ENCODE measurements around the gene RABEP2.

RABEP2 gene

DNA sequence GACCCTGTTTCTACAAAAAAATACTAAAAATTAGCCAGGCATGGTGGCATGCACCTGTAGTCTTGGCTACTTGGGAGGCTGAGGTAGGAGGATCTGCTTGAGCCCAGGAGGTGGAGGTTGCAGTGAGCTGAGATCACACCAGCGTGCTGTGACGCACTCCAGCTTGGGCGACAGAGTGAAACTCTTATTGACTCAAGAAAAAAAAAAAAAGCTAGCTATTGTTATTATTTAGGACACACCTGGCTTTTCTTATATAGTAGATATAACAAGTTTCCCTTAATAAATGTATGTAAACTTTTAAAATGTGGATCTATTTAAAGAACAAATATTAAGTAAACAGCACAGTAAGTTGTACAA lies 1.8 kb downstream of the RABEP2 start:
- no peak for DNase-seq
- H3K27me3 Mint-ChIP-seq: no peaks in the 10 kb centered on the region
- ATAC-seq: no peak
- H3K9me3 Mint-ChIP-seq: no peaks in the 10 kb centered on the region
- peak overlapping the region; percentile 37 to 58 for H3K4me3 Mint-ChIP-seq
- peak overlapping the region in 1 of 2 donors; percentile 16 for H3K27ac Mint-ChIP-seq
- peaks cover 17% of the 10 kb centered on the region for H3K4me1 Mint-ChIP-seq

DNA sequence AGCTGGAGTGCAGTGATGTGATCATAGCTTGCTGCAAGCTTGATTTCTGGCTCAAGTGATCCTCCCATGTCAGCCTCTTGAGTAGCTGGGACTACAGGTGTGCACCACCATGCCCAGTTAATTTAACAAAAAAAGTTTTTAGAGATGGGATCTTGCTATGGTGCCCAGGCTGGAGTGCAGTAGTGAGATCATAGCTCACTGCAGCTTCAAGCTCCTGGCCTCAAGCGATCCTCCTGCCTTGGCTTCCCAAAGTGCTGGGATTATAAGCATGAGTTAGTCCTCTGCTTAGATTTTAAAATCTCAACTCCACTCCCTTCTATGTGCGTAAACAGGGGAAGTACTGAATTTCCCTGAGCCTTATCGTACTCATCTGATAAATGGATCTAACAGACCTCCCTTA lies 6.3 kb downstream of the RABEP2 start:
- H3K9me3 Mint-ChIP-seq: no peaks in the 10 kb centered on the region
- no peak overlapping the region for H3K4me3 Mint-ChIP-seq
- no peak for DNase-seq
- no peak overlapping the region for H3K27ac Mint-ChIP-seq
- no peak for ATAC-seq
- H3K27me3 Mint-ChIP-seq: no peaks in the 10 kb centered on the region
- peaks cover 5% of the 10 kb centered on the region for H3K4me1 Mint-ChIP-seq

DNA sequence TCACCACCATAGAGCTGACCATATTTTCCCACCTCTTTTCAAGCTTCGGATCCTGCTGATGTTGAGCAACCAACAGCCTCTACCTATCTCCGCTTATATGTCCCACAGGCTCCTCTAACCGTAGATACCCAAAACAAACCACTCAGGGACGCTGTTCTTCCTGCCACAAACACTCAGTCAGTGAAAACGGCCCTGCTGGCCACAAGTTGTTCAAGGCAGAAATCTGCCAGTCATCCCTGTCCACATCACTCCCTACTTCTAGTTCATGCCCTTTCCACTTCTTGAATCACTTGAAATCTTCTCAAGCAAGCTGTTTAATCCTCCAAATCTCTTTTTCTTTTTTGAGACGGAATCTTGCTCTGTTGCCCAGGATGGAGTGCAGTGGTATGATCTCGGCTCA lies 7.9 kb downstream of the RABEP2 start:
- no peak for DNase-seq
- Mint-ChIP-seq H3K4me3 (no peak overlapping the region), H3K27me3 (no peaks in the 10 kb centered on the region), H3K27ac (peak overlapping the region in 1 of 2 donors; percentile 2), H3K4me1 (peaks cover 5% of the 10 kb centered on the region), H3K9me3 (no peaks in the 10 kb centered on the region)
- no peak for ATAC-seq

DNA sequence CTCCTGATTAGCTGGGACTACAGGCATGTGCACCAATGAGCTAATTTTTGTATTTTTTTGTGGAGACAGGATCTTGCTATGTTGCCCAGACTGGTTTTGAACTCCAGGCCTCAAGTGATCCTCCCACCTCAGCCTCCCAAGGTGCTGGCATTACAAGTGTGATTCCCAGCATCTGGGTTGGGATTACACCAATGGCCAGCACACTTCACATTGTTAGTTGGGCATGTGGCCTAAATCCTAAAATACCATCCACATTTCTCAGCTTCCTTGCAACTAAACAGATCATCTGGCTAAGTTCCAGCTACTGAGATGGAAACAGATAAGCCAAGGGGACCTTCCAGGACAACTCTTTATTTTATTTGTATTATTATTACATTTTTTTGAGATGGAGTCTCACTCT lies 9.9 kb downstream of the RABEP2 start:
- DNase-seq: no peak

DNA sequence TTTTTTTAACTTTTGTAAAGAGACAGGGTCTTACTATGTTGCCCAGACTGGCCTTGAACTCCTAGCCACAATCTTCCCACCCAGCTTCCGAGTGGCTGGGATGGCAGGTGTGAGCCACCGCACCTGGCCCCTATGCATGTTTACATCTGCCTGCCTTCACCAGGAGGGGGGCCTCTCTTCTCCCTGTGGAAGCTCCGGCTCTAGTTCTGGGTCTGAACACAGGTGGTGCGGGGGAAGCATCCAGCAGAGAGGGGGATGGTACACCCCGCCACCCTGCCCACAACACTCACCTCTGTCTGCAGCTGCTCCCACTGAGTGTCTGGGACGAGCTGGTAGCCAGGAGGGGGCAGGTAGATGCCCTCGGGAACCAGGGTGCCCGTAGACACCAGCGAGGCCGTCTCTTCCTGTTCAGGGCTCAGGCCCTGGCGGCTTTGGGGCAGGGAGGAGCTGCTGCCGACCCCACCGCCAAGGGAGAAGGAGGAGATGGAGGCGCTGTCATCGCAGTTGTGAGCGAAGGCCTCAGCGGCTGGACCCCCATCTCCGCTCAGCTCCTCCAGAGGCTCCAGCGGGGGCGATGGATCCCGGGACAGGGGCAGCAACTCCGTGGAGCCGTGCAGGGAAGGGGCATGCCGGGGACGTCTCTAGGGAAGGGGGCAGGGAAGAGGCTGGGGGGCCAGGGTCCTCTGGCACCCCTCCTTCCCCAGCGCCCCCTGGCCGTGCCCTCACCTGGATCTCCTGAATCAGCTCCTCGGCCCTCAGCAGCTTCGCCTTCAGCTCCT lies 10.9 kb downstream of the RABEP2 start:
- DNase-seq (no peak), ATAC-seq (no peak)
- Mint-ChIP-seq H3K9me3 (no peaks in the 10 kb centered on the region), H3K4me1 (peaks cover 5% of the 10 kb centered on the region), H3K4me3 (no peak overlapping the region), H3K27me3 (no peaks in the 10 kb centered on the region), H3K27ac (no peak overlapping the region)

More for the DNA sequence above, 9.9 kb downstream of the RABEP2 start:
- Mint-ChIP-seq H3K4me1 (peaks cover 5% of the 10 kb centered on the region), H3K27ac (no peak overlapping the region), H3K4me3 (no peak overlapping the region), H3K9me3 (no peaks in the 10 kb centered on the region), H3K27me3 (no peaks in the 10 kb centered on the region)
- no peak for ATAC-seq

DNA sequence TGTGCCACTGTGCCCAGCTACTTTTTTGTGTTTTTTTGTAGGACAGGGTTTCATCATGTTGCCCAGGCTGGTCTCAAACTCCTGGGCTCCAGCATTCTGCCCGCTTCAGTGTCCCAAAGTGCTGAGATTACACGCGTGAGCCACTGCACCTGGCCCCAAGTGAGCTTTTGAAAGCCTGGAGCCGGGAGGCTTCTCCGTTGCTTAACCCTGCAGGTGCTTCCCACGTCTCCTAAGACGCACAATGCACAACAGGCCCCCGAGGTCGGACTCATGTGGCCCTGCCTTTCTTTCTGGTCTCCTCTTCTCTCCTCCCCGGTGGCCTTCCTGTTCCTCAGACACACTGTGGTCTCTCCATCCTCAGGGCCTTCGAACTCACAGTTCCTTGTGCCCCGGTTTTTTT lies 12.5 kb downstream of the RABEP2 start:
- H3K27me3 Mint-ChIP-seq: no peaks in the 10 kb centered on the region

DNA sequence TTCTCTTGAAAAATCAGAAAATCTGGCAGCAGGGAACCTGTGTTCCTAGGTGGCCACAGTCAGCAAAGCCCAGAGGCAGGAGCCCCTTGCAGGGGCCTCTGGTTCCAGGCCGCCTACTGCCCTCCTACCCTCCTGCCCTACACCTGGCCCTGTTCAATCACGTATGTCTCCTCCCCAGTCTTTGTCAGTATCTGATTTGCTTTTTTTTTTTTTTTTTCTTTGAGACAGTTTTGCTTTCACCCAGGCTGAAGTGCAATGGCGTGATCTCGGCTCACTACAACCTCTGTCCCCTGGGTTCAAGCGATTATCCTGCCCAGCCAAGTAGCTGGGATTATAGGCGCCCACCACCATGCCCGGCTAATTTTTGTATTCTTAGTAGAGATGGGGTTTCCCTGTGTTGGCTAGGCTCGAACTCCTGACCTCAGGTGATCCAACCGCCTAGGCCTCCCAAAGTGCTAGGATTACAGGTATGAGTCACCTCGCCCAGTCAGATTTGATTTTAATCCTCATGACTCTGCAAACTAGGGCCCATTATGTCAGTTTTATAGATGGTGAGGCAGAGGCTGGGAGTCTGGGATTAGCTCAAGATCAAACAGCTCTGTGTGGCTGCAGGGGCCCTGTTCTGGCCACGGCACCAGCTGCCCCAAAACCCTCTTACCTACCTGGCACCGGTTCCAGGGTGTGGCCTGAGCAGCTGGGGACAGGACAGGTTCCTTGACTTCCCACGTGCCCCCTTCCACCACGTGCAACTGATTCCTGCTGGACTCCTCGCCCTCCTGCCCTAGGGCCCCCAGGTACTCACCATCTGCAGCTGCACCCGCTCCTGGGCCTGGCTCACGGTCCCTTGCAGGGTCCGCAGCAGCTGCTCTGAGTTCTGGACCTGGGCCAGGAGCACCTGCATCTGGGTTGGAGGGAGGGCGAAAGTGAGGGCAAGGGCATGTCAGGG lies 14.7 kb downstream of the RABEP2 start:
- ATAC-seq: peak; percentile 39
- no peak for DNase-seq
- no peak overlapping the region for H3K4me3 Mint-ChIP-seq

More for the DNA sequence above, 12.5 kb downstream of the RABEP2 start:
- no peak overlapping the region for H3K27ac Mint-ChIP-seq
- ATAC-seq (no peak), DNase-seq (no peak)
- H3K9me3 Mint-ChIP-seq: no peaks in the 10 kb centered on the region
- H3K4me3 Mint-ChIP-seq: no peak overlapping the region
- H3K4me1 Mint-ChIP-seq: peaks cover 5% of the 10 kb centered on the region

DNA sequence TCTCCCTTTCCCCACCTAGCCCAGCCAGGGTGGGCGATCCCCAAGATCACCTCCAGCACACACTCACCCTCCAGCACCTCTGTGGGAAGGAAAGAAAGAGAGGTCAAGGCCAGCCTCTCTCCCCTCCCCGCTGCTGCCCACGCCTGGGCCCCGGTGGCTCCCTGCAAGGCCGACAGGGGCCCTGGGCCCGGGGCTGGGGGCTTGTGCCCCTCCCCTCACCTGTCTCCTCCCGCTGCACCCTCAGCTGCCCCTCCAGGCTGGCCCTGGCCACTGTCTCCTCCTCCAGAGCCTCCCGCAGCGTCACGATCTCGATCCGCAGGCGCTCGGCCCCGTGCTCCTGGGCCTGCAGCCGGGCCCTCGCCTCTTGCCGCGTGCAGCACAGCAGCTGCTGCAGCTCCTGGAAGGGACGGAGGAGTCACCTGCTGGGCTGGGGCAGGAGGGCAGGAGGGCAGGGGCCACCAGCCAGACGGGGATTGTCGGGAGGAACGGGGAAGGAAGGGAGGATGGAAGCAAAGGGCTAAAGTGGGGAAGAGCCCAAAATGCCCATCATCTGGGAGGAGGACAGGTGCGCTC lies 19.2 kb downstream of the RABEP2 start:
- no peak for ATAC-seq
- DNase-seq: no peak
- Mint-ChIP-seq H3K27me3 (no peaks in the 10 kb centered on the region), H3K4me3 (no peak overlapping the region), H3K27ac (no peak overlapping the region), H3K9me3 (no peaks in the 10 kb centered on the region), H3K4me1 (peaks cover 23% of the 10 kb centered on the region)

More for the DNA sequence above, 14.7 kb downstream of the RABEP2 start:
- H3K27me3 Mint-ChIP-seq: no peaks in the 10 kb centered on the region
- H3K4me1 Mint-ChIP-seq: no peaks in the 10 kb centered on the region
- peak overlapping the region in 1 of 2 donors; percentile 67 for H3K27ac Mint-ChIP-seq
- H3K9me3 Mint-ChIP-seq: no peaks in the 10 kb centered on the region

DNA sequence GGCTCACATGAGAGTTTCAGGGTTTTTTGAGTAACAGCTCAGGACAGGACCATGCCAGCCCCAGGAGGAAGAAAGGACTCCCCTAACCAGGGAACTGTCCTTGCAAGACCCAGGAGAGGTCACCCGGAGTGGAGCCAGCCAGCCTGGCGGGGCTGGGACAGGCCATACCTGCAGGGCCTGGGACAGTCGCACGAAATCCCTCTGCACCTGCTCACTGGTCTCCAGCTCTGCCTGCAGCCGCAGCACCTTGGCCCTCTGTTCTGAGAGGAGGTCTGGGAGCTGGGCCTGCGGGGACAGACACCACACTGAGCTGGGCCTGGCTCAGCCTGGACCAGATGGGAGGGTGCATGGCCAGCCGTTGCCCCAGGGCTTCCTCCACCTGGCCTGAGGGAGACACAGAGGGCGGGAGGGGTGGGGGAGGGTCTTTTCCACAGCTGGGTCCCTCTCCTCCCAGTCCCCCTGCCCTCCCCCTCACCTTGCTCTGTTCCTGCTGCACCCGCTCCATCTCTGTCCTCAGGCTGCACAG lies 19.7 kb downstream of the RABEP2 start:
- H3K9me3 Mint-ChIP-seq: no peaks in the 10 kb centered on the region
- H3K27me3 Mint-ChIP-seq: no peaks in the 10 kb centered on the region
- H3K27ac Mint-ChIP-seq: no peak overlapping the region
- H3K4me1 Mint-ChIP-seq: peaks cover 23% of the 10 kb centered on the region
- no peak overlapping the region for H3K4me3 Mint-ChIP-seq
- no peak for ATAC-seq
- no peak for DNase-seq

DNA sequence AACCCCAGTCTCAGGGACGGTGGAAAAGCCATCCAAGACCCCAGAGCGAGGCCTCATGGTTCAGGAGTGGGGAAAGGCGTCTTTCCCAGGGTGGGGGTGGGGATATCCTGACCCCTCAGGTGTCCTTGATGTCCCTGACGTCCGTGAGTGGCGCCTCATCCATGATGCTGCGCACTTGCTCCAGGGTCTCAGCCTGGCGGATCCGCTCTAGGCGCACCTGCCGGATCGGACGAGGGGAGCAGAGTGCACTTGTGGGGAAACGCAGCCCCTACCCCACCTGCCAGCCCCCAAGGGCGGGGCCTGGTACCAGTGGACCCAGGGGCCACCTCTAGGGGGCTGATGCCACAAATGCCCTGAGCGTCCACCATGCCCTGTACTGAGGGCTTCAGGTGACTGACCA lies 20.2 kb downstream of the RABEP2 start:
- Mint-ChIP-seq H3K4me3 (no peak overlapping the region), H3K4me1 (peaks cover 23% of the 10 kb centered on the region), H3K27ac (no peak overlapping the region), H3K9me3 (no peaks in the 10 kb centered on the region), H3K27me3 (no peaks in the 10 kb centered on the region)
- DNase-seq: no peak
- ATAC-seq: no peak

DNA sequence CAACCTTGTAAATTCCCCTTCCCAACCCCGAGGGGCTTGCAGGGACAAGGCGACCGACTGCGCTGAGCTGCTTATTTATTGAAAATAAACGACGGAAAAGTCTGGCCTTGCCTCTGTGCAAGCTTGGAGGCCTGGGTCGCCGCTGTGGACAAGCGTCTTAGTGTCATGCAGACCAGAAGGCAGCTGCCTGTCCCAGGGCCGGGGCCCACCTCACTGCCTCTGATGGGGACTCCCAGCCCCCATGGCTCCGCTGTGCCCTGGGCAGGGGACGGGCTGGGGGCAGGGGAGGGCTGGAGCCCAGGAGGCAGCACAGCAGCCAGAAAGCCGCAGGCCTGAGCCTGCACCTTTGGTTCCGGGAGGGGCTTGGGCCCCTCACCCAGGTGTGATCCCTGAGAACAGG lies 20.7 kb downstream of the RABEP2 start:
- Mint-ChIP-seq H3K4me3 (no peak overlapping the region), H3K4me1 (peaks cover 23% of the 10 kb centered on the region), H3K27ac (peak overlapping the region in 1 of 2 donors; percentile 55), H3K9me3 (no peaks in the 10 kb centered on the region), H3K27me3 (no peaks in the 10 kb centered on the region)
- ATAC-seq (peak; percentile 19), DNase-seq (no peak)

DNA sequence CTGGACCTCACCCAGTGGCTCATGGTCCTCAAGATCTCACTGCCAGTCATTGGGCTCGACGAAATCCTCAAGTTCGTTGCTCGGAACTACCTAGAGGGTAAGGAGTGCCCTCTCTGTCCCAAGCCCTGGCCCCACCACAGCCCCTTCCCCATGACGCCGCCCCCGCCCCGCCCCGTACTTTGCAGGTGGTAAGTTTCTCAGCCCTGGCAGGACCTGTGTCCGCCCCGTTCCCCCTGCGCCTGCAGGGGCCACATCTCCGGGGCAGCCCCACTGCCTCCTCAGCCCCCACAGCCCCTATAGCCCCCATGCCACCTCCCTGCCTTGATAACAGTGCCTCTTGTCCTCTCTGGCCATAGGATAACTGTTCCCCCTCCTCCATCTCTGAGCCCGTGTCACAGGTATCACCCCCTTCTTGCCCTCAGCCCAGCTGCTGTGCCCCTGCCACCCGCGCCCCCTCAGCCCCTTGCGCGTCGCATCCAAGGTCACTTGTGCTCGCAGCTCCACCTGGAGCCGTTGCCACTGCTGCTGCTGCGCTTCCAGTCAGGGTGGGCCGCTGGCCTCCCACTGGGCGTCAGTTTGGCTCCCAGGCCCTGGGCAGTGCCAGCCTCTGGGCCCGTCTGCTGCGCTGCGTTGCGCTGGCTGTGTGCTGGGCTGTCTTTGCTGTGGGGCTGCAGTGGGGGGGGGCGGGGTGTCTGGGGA lies 21.5 kb downstream of the RABEP2 start:
- Mint-ChIP-seq H3K4me3 (no peak overlapping the region), H3K4me1 (peaks cover 23% of the 10 kb centered on the region), H3K27ac (peak overlapping the region; percentile 57 to 72), H3K9me3 (no peaks in the 10 kb centered on the region), H3K27me3 (no peaks in the 10 kb centered on the region)
- ATAC-seq (peak; percentile 41), DNase-seq (no peak)

DNA sequence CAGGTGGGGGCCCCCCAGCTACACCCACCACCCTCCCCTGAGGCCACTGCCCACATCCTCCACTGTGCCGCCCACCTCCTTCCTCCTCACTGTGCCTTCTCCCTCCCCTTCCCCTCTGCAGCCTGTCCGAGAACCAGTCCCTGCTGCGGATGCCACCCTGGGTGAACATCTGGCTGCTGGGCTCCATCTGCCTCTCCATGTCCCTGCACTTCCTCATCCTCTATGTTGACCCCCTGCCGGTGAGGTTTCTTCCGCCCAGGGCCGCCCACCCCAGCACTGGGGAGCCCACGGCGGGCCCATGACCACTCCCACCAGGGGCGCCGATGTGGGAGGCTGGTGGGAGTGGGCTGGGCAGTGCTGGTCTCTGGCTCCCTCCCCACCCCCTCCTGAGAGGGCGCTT lies 22.1 kb downstream of the RABEP2 start:
- ATAC-seq (peak; percentile 41), DNase-seq (no peak)
- H3K27me3 Mint-ChIP-seq: no peaks in the 10 kb centered on the region
- peak overlapping the region in 1 of 2 donors; percentile 27 for H3K27ac Mint-ChIP-seq
- H3K9me3 Mint-ChIP-seq: no peaks in the 10 kb centered on the region
- H3K4me3 Mint-ChIP-seq: no peak overlapping the region
- H3K4me1 Mint-ChIP-seq: peaks cover 23% of the 10 kb centered on the region

DNA sequence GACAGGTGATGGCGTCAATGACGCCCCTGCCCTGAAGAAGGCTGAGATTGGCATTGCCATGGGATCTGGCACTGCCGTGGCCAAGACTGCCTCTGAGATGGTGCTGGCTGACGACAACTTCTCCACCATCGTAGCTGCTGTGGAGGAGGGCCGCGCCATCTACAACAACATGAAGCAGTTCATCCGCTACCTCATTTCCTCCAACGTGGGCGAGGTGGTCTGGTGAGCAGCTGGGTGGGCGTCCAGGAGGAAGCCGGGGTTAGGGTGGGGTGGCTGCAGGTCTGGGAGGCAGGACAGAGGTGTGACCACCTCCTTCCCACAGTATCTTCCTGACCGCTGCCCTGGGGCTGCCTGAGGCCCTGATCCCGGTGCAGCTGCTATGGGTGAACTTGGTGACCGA lies 23.2 kb downstream of the RABEP2 start:
- Mint-ChIP-seq H3K27me3 (no peaks in the 10 kb centered on the region), H3K27ac (no peak overlapping the region), H3K4me1 (peaks cover 23% of the 10 kb centered on the region), H3K4me3 (no peak overlapping the region), H3K9me3 (no peaks in the 10 kb centered on the region)
- no peak for ATAC-seq
- no peak for DNase-seq

DNA sequence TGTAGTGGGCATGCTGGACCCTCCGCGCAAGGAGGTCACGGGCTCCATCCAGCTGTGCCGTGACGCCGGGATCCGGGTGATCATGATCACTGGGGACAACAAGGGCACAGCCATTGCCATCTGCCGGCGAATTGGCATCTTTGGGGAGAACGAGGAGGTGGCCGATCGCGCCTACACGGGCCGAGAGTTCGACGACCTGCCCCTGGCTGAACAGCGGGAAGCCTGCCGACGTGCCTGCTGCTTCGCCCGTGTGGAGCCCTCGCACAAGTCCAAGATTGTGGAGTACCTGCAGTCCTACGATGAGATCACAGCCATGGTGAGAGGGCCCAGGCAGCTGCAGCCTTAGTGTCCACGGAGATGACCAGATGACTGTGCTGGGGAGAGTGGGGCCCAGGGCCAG lies 24.4 kb downstream of the RABEP2 start:
- DNase-seq (no peak), ATAC-seq (no peak)
- no peak overlapping the region for H3K4me3 Mint-ChIP-seq
- H3K27me3 Mint-ChIP-seq: no peaks in the 10 kb centered on the region
- peaks cover 23% of the 10 kb centered on the region for H3K4me1 Mint-ChIP-seq
- no peaks in the 10 kb centered on the region for H3K9me3 Mint-ChIP-seq
- peak overlapping the region in 1 of 2 donors; percentile 50 for H3K27ac Mint-ChIP-seq
